SK-N-MC (cell line): Measurements from ENCODE around the gene PNMA6F.

Experiments
- EZH2 ChIP-seq: fragments of 200-600 bp; sonication (generic); IDR thresholded peaks from one replicate; pipeline ENCODE4 v1.6.1; 2017; ENCODE audit warnings: antibody characterized with exemption
- FOXP2 ChIP-seq: optimal IDR thresholded peaks from 2 replicates; pipeline ENCODE3; 2011; ENCODE audit warnings: mild to moderate bottlenecking, moderate library complexity; ENCODE audit not compliant: insufficient read depth; ENCODE audit errors: extremely low read length, control extremely low read depth
- POLR2AphosphoS5 ChIP-seq: IDR thresholded peaks from 2 replicates; pipeline ENCODE4 v1.6.1; 2012; ENCODE audit warnings: mild to moderate bottlenecking, low read depth, low read length, borderline replicate concordance

- TF ChIP-seq POLR2AphosphoS5 (no peak), EZH2 (no peak), FOXP2 (no peak)
Measured at GRCh38 chrX:153297376-153297775, 24.2 kb downstream of the PNMA6F start.
